Stimulated activated CD8-positive, alpha-beta memory T cell treated with anti-CD3 and anti-CD28 coated beads, Interleukin-2, amount 100 ng/mL, for 48 hours (primary cell): ENCODE data around the gene FCRL6.

Experiments
- DNase-seq, 2 donors: peaks; one replicate each; pipeline ENCODE4 v3.0.0-alpha.2; 2020; ENCODE audit warnings: low read depth in 2 of 2

Gene FCRL6

DNA sequence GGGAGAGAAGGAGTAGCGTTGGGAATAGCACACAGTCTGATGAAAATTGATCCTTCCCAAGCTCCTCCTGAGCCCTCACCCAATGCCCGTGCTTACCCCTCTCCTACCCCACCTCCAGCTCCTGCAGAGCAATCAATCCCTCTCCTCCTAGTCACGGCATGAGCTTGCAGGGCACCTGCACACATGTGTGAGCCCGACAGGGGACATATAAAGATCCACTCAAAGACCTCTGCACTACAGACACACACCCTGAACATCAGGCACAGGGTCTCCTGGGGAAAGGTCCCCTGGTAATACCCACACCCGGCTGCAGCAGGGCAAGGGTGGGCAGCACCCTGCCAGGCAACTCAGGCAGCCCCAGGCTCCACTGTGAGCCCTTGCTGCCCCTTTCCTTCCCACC is 59.9 kb downstream of the FCRL6 start:
- no peak for DNase-seq

DNA sequence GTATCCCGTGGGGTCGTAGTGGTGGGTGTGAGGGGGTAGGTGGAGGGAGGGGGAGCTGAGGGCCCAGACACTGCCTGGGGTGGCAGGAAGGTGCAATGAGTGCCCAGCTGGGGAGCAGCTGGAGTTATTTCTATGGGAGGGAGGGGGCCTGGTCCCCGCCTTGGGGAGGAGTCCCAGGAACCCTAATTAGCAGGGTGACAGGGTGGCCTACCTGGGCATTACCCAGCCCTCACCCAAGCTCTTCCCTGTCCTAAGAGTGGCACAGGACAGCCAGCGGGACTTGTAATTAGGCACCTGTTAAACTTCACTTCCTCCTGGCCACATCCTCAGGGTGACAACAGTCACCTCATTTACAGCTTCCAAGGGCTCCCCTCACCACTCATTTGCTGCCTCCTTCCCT is 60.4 kb downstream of the FCRL6 start, which contains the start of gene VSIG8:
Gene VSIG8, minus strand, starts transcription at position 101 of the 400 bp plus-strand sequence. CDS start 136 bp downstream, outside the sequence.
- DNase-seq: no peak

DNA sequence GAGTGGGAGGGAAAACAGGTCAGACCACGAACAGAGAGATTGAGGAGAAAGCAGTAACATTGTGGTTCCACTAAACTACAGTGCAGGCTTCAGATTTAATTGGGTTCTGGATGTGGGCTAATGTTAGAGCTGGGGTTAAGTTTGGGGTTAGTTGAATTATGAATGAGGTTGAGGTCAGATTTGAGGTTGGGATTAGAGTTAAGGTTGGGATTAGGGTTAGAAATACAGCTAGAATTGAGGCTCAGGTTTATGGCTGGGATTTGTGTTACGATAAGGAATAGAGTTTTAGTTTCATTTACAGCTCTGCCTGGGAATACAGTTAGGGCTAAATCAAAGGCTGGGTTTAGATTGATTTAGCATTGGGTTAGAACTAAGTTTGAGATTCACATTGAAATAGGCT is 62.1 kb downstream of the FCRL6 start:
- DNase-seq: no peak
